GM19395 (cell line): ENCODE results near the gene CLDN24.

Experiments used
- ATAC-seq: cut with Tn5 transposase; IDR thresholded peaks from one replicate; pipeline ENCODE4 v1.9.1; 2021; ENCODE audit warnings: mild to moderate bottlenecking, moderate library complexity; ENCODE audit not compliant: unreplicated experiment

Gene CLDN24

GRCh38 chr4:183323295-183323694 is 1.1 kb upstream of the CLDN24 start:
- no peak for ATAC-seq

DNA sequence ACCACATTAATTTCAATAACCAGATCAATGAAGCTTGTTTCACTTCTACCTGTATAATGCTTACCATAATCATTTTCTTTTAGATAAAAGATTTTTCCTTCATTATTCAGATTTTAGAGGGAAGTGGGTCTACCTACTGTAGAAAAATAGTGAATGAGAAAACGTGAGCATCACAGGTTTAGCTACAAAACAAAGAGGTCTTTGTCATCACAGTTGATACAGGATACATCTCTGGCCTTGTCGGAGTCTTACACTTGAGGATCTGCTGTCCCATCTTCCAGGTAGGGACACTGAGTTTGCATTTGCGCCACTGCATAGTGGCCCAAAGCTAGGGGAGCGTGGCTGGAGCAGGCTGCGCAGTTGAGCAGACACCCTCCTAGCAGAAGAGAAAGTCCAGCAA is 710 bp downstream of the CLDN24 start:
- no peak for ATAC-seq

GRCh38 chr4:183321079-183321478 is 1.1 kb downstream of the CLDN24 start:
- no peak for ATAC-seq

GRCh38 chr4:183320211-183321059 is 1.8 kb downstream of the CLDN24 start, which contains the start of gene CLDN22:
Gene CLDN22 (minus strand): TSS chr4:183320276. CDS start chr4:183320218, 58 bp downstream.
- no peak for ATAC-seq

DNA sequence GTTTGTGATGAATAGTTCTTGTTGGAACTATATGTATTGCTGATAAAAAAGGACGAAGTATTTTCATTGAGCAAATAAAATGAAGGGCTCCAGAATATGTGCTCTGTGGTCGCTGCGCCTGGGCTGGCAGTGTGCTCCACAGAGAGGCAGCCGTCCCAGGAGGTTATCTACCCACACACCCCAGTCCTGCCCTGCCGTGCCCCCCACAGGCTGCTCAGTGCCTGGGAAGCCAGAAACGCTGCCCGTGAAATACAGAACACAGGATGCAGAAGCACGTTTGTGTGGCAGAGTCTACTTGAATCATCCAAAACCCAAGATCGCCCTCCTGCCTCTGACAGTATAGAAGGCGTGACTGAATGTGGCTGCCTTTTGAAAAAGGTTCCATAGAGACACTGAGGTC is 3.6 kb downstream of the CLDN24 start:
- no peak for ATAC-seq

- ATAC-seq: no peak
Measured at GRCh38 chr4:183314806-183315205, 7.4 kb downstream of the CLDN24 start.

- no peak for ATAC-seq
Measured at GRCh38 chr4:183314336-183314735, 7.9 kb downstream of the CLDN24 start.

GRCh38 chr4:183312841-183313240 is 9.4 kb downstream of the CLDN24 start:
- ATAC-seq: no peak

DNA sequence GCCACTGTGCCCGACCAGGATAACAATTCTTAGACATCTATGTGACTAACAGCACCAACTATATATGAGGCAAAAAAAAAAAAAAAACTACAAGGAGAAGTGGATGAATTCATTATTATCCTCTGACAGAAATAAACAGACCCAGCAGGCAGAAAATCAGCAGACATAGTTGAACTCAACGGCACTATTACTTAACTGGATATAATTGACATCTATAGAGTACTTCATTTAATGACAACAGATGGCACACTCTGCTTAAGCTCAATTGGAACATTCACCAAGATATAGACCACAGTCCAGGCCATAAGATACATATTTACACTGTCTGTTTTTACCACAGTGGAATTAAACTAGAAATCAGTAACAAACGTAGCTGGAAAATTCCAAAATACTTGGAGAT is 15.4 kb downstream of the CLDN24 start:
- ATAC-seq: no peak

DNA sequence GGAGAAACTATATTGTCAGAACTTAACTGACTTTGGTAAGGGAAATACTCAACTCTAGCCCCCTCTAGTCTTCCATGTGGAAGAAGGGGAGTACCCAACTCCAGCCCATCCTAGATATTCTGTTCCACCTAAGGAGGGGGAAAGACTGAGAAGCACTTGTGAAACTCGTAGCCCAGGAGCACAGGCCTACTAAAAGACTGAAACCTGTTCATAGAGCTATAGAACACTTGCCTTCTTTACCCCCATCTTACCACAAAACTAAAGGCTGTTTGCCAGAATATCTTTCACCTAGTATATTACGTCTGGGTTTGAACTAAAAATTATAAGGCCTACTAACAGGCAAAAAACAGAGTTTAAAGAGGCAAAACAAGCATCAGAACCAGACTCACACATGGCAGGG is 17.7 kb downstream of the CLDN24 start:
- peak; percentile 54 for ATAC-seq

- peak; percentile 73 for ATAC-seq
Measured at GRCh38 chr4:183304067-183304466, 18.2 kb downstream of the CLDN24 start.

DNA sequence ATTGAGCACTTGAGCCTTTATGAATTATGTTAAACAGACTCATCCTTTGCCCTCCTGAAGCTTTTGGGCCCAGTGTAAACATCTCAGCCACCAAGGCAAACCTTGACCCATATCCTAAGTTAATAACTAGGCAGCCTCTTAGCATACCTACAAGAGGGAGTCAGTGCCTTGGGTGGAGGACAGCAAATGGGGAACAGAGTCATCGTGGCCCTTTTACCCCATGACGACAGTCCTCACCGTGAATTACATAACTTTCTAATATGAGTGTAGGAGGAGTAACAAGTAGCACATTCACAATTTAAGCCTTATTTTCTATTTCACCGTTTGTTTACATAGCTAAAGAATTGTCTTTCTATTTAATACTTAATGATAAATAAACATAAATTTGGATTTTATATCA is 18.9 kb downstream of the CLDN24 start:
- no peak for ATAC-seq

DNA sequence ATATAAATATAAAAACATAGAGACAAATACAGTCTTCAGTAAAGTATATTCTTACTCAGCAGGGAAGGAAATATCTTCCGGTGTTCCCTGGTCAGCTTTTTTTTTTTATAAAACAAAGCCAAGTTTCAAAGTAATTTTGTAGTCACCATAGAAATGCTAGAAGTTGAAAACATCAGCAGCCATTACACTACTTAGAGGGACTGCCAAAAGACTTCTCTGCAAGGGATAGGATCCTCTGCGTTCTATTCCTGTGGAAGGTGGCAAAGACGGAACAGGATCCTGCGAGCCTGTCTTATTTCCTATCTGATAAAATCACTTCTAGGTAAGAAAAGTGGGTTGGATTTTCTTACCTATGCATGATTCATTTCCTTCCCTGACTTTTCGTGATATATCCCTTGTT is 21.6 kb downstream of the CLDN24 start:
- ATAC-seq: no peak

GRCh38 chr4:183300070-183300469 is 22.2 kb downstream of the CLDN24 start:
- no peak for ATAC-seq

DNA sequence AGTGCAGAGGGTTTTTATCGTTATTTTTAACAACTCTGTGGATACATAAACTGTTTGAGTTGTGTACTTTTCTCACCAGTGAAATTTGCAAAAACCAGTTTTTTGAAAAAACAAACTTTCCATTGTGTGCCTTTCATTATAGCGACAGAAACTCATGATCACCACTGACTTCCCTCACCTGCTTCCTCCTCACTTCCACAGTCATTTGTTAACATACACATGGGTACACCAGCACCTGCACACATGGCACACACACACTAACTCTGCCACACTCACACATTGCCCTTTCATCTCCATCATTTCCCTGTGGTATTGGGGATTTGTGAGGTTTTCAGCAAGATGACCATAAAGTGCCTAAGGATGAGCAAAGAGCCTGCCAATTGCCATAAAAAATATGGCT is 22.8 kb downstream of the CLDN24 start:
- ATAC-seq: peak; percentile 48

- peak; percentile 71 for ATAC-seq
Measured at GRCh38 chr4:183297675-183298074, 24.6 kb downstream of the CLDN24 start.

- no peak for ATAC-seq
Measured at GRCh38 chr4:183295711-183296110, 26.5 kb downstream of the CLDN24 start.

DNA sequence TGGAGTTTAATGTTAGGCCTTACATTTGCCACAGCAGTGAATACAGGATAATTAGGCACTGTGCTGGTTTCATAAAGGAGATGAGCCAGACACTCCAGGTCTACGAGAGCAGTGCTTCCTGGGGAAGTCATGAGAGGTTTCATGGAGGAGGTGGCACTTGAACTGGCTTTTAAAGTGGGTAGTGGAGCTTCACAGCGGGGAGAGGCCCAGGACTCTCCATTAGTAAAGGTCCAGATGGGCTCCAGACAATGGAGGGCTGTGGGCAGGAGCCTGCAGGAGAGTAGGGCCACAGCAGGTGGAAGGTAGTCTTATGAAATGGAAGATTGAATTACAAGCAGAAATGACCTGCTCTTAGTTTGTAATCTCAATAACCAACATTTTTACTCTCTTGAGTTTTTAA is 31.2 kb downstream of the CLDN24 start:
- no peak for ATAC-seq

DNA sequence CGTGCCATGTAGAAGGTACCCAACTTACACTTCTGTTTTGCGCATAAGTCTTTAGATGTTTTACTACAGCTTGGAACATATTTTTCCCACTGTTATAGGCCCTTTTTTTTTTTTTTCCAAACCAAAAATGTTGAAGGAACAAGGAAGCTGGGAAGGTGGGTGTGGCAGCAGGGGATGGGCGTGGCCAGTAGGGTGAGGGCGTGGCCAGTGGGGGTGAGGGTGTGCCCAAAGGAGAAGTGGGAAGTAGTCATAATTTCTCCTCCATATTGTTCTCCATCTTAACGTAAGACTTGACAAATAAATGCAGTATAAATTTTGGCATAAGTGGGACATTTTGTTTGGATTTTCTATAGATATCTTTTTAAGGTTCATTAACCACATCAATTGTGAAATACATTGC is 32.5 kb downstream of the CLDN24 start:
- ATAC-seq: no peak

DNA sequence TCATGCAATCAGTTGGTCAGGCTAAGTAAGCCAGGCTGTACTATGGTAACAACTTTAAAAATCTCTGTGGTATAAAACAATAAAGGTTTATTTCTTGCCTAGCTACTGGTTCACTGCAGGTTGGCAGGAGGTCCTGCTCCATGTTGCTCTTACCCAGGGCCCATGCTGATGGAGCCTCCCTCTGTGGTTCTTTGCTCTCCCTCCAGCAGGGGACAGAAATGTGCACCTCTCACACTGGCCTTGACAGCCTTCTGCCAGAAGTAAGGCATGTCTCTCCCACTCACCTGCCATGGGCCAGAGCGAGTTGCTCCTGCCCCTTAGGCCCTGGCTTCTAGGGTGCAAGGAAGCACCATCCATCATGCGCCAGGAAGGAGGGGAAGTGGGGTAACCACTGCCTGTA is 33.3 kb downstream of the CLDN24 start:
- ATAC-seq: no peak

GRCh38 chr4:183287677-183288076 is 34.5 kb downstream of the CLDN24 start:
- peak; percentile 79 for ATAC-seq

- peak; percentile 87 for ATAC-seq
Measured at GRCh38 chr4:183287309-183287659, 34.9 kb downstream of the CLDN24 start.
